Osteoblast (primary cell): ENCODE measurements around the gene C1QTNF9B. TPM values are rescaled to one million over a fixed set of nuclear protein-coding genes. Genes with fewer than 3 reads are reported as not detected.
"Not testable (repeated sequence)": the region's sequence is repeated elsewhere in the genome, so short reads cannot be mapped to it uniquely, and the experiment has no call there.

Experiments used
- DNase-seq: peaks from one replicate; pipeline ENCODE4 v3.0.0; 2011; ENCODE audit warnings: low spot score, mixed read lengths; ENCODE audit not compliant: insufficient read length; ENCODE audit errors: missing footprints
- H2AFZ ChIP-seq: 2 replicates; pipeline ENCODE4 v1.6.0; 2011; ENCODE audit warnings: mild to moderate bottlenecking, low read length
- H3K27ac ChIP-seq: 2 replicates; pipeline ENCODE4 v1.5.1; 2011; ENCODE audit warnings: mild to moderate bottlenecking, low read depth, low read length, moderate library complexity
- H3K27me3 ChIP-seq: 2 replicates; pipeline ENCODE4 v1.6.0; 2012; ENCODE audit warnings: mild to moderate bottlenecking, control low read depth, inconsistent platforms, low read length, moderate library complexity; ENCODE audit not compliant: insufficient read depth
- H3K36me3 ChIP-seq: 2 replicates; pipeline ENCODE4 v1.5.1; 2011; ENCODE audit warnings: mild to moderate bottlenecking, low read length, control low read depth, moderate library complexity; ENCODE audit not compliant: insufficient read depth
- H3K4me1 ChIP-seq: 2 replicates; pipeline ENCODE4 v1.5.1; 2011; ENCODE audit warnings: mild to moderate bottlenecking, low read length, control low read depth, moderate library complexity; ENCODE audit not compliant: insufficient read depth
- H3K4me2 ChIP-seq: 2 replicates; pipeline ENCODE4 v1.6.0; 2011; ENCODE audit warnings: mild to moderate bottlenecking, low read length; ENCODE audit not compliant: insufficient read depth
- H3K4me3 ChIP-seq: fragments of 200-600 bp; sonication (generic); 3 replicates; pipeline ENCODE4 v1.5.1; 2012; ENCODE audit warnings: mild to moderate bottlenecking, low read length, inconsistent platforms; ENCODE audit not compliant: insufficient read depth
- H3K79me2 ChIP-seq: 2 replicates; pipeline ENCODE4 v1.6.0; 2012; ENCODE audit warnings: mild to moderate bottlenecking, low read length, control low read depth, inconsistent platforms; ENCODE audit not compliant: insufficient read depth
- H3K9me3 ChIP-seq: 2 replicates; pipeline ENCODE4 v1.5.1; 2011; ENCODE audit warnings: low read depth, low read length, control low read depth
- H4K20me1 ChIP-seq: 2 replicates; pipeline ENCODE4 v1.6.0; 2012; ENCODE audit warnings: mild to moderate bottlenecking, low read length, control low read depth; ENCODE audit not compliant: insufficient read depth
- total RNA-seq: library from RNA; depleted of rRNA; stranded (reverse); fragments of >200 nt; gene quantifications from 2 replicates; pipeline ENCODE4 v1.2.3, GENCODE V29; 2012
- TF ChIP-seq, protein P1 (sequence below): IDR thresholded peaks from 2 replicates; pipeline ENCODE4 v1.5.1; 2011; ENCODE audit warnings: mild to moderate bottlenecking, low read depth, low read length, moderate library complexity; ENCODE audit errors: extremely low read depth

Gene C1QTNF9B
- total RNA-seq, 1 donor = not detected

DNA sequence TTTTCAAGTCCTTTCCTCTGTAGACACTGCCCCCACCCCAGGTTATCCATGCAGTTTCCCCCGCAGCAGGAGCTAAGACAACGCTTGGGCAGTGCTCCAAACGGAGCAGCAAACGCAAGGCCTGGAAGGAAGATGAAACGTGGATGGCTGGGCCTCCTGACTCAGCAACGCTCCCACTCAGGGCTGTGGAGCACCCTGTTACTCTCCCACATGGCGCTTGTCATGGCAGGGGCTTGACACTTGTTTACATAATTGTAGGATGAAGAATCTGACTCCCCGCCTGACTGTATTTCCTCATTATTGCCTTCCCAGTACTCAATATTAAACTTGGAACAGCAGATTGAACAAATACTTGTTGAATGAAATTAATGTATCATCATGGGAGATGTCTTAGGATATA, 799 bp upstream of the C1QTNF9B start:
- no peak overlapping the region for H3K4me3 ChIP-seq
- TF ChIP-seq, protein P1, sequence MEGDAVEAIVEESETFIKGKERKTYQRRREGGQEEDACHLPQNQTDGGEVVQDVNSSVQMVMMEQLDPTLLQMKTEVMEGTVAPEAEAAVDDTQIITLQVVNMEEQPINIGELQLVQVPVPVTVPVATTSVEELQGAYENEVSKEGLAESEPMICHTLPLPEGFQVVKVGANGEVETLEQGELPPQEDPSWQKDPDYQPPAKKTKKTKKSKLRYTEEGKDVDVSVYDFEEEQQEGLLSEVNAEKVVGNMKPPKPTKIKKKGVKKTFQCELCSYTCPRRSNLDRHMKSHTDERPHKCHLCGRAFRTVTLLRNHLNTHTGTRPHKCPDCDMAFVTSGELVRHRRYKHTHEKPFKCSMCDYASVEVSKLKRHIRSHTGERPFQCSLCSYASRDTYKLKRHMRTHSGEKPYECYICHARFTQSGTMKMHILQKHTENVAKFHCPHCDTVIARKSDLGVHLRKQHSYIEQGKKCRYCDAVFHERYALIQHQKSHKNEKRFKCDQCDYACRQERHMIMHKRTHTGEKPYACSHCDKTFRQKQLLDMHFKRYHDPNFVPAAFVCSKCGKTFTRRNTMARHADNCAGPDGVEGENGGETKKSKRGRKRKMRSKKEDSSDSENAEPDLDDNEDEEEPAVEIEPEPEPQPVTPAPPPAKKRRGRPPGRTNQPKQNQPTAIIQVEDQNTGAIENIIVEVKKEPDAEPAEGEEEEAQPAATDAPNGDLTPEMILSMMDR = no peak
- no peaks in the 10 kb centered on the region for H3K27me3 ChIP-seq
- no peak overlapping the region for H3K4me2 ChIP-seq
- peak overlapping the region; percentile 54 for H2AFZ ChIP-seq
- H3K9me3 ChIP-seq = no peaks in the 10 kb centered on the region
- peaks cover 10% of the 10 kb centered on the region for H3K4me1 ChIP-seq
- no peaks in the 10 kb centered on the region for H3K36me3 ChIP-seq
- no peaks in the 10 kb centered on the region for H3K79me2 ChIP-seq
- no peak overlapping the region for H3K27ac ChIP-seq
- no peaks in the 10 kb centered on the region for H4K20me1 ChIP-seq
- DNase-seq = no peak

DNA sequence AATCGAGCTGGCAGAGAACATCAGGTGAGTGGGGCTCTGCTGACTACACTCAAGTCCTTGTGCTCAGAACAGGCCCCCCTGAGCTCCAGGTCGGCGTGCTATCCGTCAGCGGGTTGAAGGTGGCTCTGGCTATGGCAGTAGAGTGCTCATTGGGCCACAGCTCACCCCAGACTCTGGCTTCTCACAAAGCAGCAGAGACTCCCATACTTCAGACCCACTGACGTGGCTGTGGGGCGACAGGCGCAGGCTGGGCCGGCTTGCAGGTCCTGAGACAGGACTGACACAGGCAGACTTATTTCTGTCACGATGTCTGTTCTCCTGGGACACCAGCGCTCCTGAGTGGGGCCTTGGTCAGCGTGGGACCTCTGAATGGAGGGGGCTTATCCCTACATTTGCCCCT, 2.6 kb downstream of the C1QTNF9B start:
- not testable (repeated sequence) for H4K20me1 ChIP-seq, H3K79me2 ChIP-seq, H2AFZ ChIP-seq, H3K27ac ChIP-seq, H3K4me1 ChIP-seq, H3K9me3 ChIP-seq, H3K4me3 ChIP-seq, H3K27me3 ChIP-seq, DNase-seq, H3K36me3 ChIP-seq, H3K4me2 ChIP-seq

DNA sequence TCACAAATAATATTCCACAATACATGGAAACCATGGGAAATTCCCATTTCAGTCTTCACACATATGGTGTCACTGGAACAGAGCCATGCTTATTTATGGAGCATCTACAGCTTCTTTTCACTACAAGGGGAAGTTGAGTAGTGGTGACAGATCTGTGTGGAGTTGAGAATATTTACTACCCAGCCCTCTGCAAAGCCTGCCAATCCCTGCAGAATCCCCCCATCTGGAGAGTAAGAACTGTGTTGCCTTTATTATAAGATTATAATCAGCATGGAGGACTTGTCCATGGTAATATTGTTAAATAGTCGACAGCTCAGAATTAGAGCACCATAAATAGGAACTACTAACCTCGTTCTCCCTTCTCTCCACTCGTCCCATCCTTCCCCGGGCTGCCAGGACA, 3.5 kb downstream of the C1QTNF9B start:
- H2AFZ ChIP-seq = not testable (repeated sequence)

DNA sequence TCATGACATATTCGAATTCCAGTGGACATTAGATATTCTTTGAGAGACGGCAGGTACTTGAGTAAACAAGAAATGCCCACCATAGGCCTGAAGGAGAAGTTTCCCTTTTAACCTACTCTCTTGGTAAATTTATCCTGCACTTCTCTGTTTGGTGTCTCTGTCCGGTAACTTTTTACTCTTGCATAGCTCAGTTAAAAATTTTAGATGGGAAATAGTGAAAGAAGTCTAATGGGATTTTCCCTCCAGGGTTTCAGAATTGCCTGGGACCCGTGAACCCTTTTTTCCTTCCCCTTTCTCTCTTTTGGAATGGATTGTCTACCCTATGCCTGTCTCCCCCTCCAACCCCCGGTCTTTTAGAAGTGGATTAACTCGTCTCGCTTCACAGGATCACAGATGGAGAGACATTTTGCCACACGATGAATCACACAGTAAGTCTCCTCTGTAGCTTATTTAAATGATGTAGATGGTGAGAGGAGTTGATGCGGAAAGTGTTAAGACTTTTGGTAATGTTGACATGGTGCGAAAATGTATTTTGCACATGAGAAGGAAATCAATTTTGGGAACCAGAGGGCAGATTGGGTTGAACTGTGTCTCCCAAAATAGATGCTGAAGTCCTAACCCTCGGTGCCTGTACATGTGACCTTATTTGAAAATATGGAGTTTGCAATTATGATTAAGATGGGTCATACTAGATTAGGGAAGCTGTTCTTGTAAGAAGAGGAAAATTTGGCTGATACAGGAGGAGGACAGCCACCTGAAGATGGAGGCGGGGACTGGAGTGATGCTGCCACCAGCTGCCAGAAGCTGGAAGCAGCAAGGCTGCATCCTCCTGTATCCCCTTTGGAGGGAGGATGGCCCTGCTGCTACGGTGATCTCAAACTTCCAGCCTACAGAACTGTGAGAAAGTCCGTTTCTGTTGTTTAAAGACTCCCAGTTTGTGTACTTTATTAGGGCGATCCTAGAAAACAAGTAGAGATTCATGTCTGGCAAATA, 7.4 kb downstream of the C1QTNF9B start:
- H4K20me1 ChIP-seq = no peaks in the 10 kb centered on the region
- peak; percentile 47 for DNase-seq
- no peaks in the 10 kb centered on the region for H3K9me3 ChIP-seq
- H3K4me3 ChIP-seq = peak overlapping the region; percentile 98
- peak overlapping the region; percentile 93 for H2AFZ ChIP-seq
- no peaks in the 10 kb centered on the region for H3K27me3 ChIP-seq
- H3K27ac ChIP-seq = peak overlapping the region; percentile 58
- TF ChIP-seq, protein P1 = peak; percentile 30
- peak overlapping the region; percentile 90 for H3K4me2 ChIP-seq
- peaks cover 20% of the 10 kb centered on the region for H3K79me2 ChIP-seq
- H3K4me1 ChIP-seq = peaks cover 12% of the 10 kb centered on the region
- H3K36me3 ChIP-seq = peaks cover 6% of the 10 kb centered on the region

More for the DNA sequence above, 3.5 kb downstream of the C1QTNF9B start:
- H3K36me3 ChIP-seq, H3K4me1 ChIP-seq, H3K79me2 ChIP-seq, H3K9me3 ChIP-seq, H3K27me3 ChIP-seq, DNase-seq, H3K4me2 ChIP-seq, H3K4me3 ChIP-seq, H4K20me1 ChIP-seq, H3K27ac ChIP-seq: not testable (repeated sequence)
